ENCODE data around the gene CCR9.

- TF ChIP-seq CTCF (IDR thresholded peaks at IDR 0.05; ENCODE audit: poor library complexity, severe bottlenecking) (no peak), POLR2AphosphoS5 (IDR thresholded peaks at IDR 0.05) (no peak), EZH2 (IDR thresholded peaks at IDR 0.05; ENCODE audit: borderline replicate concordance, insufficient read depth, low read length, poor library complexity, severe bottlenecking) (no peak), REST (IDR thresholded peaks at IDR 0.05; ENCODE audit: borderline replicate concordance) (no peak)
These were observed 23.2 kb downstream of the CCR9 start for GRCh38 chr3:45909542-45909941.
